GM18499 (cell line): Measurements from ENCODE around the gene OLAH.

Experiments used
- ATAC-seq: cut with Tn5 transposase; IDR thresholded peaks from one replicate; pipeline ENCODE4 v1.9.1; 2021; ENCODE audit warnings: moderate number of reproducible peaks; ENCODE audit not compliant: insufficient read depth, unreplicated experiment

The OLAH gene

DNA sequence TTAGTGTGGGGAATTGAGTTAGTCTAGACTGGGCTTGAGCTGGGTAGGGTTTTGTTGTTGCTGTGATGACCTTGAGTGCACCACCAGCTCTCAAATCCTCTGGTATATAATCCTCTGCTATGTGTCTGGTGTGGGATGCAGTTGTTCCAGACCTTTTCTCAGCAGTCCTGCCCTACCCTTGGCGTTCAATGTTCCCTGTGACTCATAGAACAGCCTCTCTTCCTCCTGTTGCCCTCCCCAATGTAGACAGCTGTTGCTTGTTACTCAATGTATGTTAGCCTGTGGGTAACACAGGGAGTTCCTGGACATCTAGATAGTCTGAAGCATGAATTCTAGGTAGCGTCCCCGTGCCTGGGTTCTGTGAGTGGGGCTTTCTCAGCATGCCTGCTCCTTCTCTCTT is 25.1 kb downstream of the OLAH start:
- ATAC-seq = no peak

- ATAC-seq = no peak
Measured at GRCh38 chr10:15069230-15069629, 25.5 kb downstream of the OLAH start.

DNA sequence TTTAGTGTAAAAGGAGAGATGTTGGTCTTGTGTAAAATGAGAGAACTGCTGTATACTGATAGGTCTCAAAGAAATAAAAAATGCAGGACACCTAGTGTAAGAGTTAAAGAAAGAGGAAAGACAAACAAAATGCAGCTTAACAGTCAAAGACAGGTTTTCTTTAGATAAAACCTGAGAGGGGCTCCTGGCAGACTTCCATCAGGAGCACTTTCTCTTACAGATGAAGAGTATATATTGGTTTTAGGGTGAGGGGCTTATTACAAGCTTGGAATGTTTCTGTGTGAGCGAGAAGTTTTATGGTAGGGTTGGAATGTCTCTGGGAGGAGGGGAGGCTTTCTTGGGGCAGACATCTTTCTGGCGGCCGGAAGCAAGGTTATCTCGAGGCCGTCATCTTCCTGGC is 28.6 kb downstream of the OLAH start:
- no peak for ATAC-seq

DNA sequence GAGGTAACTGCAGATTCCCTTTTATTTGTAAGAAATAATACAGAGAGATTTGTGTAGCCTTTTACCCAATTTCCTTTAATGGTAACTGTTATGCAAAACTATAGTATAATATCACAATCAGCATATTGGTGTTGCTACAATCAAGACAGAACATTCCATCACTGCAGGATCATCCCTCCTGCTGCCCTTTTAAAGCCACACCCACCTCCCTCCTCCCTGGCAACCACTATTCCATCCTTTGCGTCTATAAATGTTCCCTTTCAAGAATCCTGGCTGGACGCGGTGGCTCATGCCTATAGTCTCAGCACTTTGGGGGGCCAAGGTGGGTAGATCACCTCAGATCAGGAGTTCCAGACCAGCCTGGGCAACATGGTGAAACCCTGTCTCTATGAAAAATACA is 31.7 kb downstream of the OLAH start:
- ATAC-seq = no peak

DNA sequence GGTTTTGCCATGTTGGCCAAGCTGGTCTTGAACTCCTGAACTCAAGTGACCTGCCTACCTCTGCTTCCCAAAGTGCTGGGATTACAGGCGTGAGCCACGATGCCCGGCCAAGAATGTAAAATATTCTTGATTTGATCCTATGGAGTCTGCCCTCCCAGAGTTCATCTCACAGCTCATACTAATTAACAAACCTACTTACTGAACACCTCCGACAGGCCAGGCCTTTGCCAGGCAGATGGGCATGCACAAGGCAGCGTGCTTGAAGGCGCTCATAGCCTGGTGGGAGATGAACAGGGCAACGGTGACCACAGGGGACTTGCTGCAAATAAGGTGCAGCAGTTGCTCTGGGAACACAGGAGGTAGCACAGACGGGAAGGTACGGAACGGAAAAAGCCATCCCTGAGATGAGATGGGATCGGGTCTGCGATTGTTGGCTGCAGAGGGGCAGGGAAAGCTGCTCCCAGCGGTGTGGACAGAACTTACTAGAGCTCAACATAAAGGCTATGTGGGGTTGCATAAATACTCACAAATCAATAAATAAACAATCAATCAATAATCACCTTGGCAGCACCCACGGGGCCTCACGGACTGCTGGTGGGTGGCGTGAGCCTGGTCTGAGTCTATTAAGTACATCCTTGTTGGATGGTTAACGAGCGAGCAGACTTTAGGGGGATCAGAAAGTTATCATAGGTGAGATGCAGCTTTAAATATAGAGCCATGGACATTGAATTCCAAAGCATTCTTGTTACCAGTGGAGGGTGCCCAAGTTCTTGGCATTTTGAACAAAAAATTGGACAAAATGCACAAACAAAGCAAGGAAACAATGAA is 40.1 kb downstream of the OLAH start:
- ATAC-seq = no peak

GRCh38 chr10:15084502-15084922 is 40.8 kb downstream of the OLAH start:
- ATAC-seq = no peak

DNA sequence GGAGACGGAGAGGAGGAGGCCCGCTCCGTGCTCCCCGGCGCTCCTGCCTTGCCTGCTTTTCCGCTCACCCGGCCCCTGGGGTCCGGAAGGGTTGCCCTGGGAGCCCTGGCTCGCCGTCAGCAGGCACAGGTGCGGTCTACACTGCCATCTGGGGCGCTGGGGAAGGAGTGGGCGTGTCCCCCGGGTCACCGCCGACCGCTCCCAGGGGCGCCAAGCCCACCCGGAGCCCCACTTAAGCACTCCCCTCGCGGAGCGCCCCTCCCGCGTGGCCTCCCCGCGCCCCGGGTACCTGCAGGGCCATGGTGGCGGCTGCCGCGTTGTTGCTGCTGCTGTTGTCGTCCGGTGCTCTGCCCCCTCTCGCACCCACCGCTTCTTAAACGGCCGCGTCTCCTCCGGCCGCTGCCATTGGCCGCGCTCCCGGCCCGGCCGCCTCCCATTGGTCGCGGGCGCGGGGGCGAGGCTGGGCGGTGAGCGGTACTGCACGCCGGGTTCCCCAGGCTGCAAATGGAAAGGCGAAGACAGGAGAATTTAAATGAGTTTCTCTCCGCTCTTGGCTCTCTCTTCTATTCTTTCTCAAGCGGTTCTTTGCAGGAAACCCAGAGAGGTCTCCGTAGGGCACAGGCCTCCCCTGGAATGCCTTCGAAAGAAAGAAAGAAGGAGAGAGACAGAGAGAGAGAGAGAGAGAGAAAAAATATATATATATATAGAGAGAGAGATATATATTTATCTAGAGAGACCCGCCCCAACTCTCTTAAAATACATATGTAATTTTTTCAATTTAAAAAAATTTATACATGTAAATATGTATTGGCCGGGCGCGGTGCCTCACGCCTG is 44.9 kb downstream of the OLAH start, which contains the start of gene ACBD7:
Gene ACBD7 (minus strand): TSS at position 349 of the 834 bp plus-strand sequence. CDS start 48 bp downstream, at position 301.
- peak; percentile 68 for ATAC-seq

DNA sequence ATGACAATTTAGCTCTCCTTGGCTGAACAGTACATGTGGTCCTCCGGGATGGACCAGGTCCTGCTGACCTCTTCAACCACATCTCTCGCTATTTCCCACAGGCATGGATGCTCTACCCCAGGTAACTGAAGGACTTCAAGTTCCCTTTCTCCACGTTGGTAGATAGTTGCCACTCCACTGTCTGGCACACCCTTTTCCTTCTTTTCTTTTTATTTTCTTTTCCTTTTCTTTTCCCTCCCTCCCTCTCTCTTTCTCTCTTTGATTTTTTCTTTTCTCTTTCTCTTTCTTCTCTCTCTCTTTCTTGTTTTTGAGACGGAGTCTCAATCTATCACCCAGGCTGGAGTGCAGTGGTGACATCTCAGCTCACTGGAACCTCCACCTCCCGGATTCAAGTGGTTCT is 47.7 kb downstream of the OLAH start:
- no peak for ATAC-seq

- ATAC-seq = no peak
Measured at GRCh38 chr10:15092855-15093408, 49.2 kb downstream of the OLAH start.

GRCh38 chr10:15096661-15097010 is 52.9 kb downstream of the OLAH start:
- ATAC-seq = peak; percentile 9

DNA sequence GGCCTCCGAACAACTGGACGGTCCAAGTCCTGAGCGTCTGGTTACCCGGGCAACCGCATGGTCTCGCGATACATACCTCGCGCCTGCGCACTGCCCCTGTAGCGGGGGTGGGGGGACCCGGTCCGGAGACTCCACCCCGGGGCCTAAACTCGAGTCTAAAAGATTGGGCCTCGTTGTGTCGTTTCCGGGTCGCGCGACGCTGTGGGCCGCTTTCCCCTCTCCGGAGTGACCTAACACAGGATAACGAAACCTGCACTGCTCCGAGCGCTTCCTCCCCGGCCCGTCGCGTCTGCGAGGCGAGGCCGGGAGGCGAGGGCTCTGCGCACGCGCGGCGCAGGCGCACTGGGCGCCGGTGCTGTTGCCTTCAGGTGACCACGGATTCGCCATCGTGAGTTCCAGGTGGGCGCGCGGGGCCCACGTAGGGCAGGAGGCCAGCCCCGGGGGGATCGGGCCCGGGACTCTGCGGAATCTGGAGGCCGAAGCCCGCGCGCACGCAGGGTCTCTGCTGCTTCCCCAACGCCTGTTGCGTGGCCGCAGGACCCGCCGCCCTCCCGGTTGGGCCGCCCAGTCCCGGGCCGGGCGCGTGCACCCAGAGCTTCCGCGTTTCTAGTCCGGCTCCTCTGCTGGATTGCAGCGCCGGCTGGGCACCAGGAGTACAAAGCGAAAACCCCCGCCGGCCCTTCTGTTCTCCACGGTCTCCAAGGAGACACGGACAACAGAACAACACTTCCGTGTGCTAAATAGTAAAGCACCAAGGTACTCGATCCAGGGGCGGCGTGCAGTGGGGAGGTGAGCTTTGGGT is 53.5 kb downstream of the OLAH start, which contains the start of gene RPP38:
Gene RPP38 (plus strand): TSS at position 345 of the 802 bp plus-strand sequence. CDS start 5,960 bp downstream, outside the sequence.
- ATAC-seq = peak; percentile 71

DNA sequence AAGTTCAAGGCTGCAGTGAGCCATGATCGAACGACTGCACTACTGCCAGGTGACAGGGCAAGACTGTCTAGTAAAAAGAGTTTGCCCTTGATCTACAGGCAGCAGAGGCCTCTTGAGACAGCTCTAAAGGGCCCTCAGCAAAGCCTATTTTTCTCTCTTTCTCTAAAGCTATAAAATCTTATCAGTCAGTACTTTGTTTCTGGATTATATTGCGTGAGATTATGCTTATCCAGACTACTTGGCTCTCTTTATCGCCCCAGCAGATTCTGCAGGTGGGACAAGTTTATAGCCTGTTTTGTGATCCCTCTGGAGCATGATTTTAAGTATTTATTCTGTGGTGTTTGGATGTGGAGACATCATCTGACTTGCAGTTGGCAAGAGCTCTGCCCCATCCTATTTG is 56.1 kb downstream of the OLAH start:
- no peak for ATAC-seq

- no peak for ATAC-seq
Measured at GRCh38 chr10:15103513-15103912, 59.8 kb downstream of the OLAH start.

DNA sequence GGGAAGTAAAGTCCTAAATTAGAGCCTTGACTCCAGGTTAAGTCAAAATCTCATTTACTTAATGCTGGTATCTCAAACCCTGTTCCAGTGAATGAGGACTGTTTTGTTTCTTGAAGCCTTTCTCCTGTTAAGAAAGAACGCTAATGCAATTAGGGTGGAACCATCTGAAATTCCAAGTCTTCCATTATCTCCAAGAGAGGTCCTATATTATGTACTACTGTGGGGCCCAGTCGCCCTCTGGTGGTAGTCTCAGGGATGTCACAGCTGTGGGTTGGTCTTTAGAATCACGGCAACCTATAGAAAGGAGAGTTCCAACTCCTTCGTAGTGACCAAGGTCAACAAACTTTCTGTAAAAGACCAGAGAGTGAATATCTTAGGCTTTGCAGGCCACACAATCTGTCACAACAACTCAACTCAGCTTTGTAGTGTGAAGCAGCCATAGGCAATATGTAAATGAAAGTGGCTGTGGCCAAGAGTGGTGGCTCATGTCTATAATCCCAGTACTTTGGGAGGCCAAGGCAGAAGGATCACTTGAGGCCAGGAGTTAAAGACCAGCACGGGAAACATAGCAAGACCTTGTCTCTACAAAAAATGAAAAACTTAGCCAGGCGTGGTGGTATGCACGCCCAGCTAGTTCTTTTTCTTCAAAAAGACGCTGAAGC is 62.7 kb downstream of the OLAH start:
- ATAC-seq = no peak

DNA sequence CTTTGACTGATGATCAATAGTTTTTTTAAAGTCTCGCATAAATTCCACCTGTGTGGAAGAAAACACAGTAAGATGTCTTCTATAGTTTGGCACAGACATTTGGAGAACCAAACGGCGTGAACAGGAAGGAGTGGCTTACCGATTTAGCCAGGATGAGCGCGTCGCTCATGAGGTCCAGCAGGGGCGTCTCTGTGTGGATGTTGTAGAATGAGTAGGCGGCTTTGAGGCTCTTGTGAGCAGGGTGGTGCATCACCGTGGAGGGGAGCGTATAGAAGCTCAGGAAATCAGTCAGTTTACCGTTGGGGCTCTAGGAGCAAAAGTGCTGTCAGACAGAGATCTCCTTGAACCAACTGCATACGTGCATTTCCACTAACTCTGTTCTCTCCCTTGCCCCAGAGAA is 68.9 kb downstream of the OLAH start:
- no peak for ATAC-seq

DNA sequence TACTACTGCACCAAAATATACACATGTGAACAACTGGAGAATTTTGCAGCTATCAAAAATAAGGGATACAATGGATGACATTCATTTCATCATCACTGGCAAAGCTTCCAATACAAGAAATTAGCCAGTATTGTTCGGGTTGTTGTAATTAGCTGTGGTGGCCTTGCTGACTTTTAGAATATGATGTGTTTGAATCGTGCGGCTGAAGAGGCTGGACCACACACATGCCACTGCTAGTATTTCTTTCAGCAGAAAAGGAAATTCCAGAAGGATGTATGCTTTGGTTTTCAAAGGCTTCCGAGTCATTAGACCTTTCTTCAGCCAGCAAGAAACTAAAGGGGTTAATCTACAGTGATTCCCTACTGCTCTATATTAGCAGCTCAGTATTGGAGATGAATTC is 70.0 kb downstream of the OLAH start:
- no peak for ATAC-seq

GRCh38 chr10:15116225-15116624 is 72.5 kb downstream of the OLAH start:
- no peak for ATAC-seq

DNA sequence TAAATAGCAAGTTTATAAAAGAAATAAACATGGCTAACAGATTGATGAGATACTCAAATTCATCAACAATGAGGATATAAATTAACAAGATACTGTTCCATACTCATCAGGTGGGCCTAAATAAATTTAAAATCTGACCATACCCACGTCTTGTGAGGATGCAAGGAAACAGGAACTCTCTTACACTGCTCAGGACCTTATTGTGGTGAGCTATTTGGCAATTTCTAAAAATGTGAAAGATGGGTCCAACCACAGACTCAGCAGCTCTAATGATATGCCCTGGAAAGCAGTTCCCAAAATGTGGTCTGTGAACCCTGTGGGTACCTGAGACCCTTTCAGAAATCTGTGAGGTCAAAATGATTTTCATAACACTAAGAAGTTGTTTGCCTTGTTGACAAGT is 74.9 kb downstream of the OLAH start:
- ATAC-seq = no peak

DNA sequence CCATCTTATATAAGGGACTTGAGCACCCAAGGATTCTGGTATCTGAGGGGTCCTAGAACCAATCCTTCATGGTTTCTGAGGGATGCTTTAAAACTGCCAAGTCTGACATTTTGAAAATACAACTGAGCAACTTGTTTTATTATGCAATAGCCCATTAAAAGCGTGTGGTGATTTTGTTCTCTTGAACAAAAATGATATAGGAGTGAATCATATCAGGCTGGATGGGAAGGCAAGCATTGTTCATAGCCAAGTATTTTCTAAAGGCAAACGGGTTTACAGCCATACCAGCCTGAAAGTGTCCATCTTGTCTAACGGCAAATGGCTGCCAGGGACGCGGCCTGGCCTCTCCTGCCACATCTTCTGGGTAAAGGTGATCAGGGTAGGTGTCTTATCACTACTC is 76.8 kb downstream of the OLAH start:
- no peak for ATAC-seq

DNA sequence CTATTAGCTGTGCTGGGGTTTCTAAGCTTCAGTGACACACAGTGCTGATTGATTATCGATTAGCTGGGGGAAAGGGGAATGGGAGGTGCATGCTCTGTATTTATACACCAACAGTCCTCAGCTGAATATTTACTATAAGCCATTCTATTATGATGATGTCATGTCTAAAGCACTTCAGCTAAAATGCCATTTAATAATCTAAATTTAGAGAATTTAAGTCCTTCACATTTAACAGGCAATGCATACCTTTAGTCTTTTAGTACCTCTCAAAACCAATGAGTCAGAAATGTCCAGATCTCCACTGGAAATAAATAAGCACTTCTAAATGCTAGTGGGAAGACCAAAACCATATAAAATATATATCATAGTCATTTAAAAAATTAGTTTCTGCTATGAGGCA is 78.0 kb downstream of the OLAH start:
- no peak for ATAC-seq
